ENCODE measurements around the gene USP35.

- TF ChIP-seq EZH2phosphoT487 (IDR thresholded peaks at IDR 0.05; ENCODE audit: insufficient read depth, low read depth) (no peak), EZH2 (IDR thresholded peaks at IDR 0.05; ENCODE audit: insufficient read depth, poor library complexity, severe bottlenecking) (no peak)
Measured at GRCh38 chr11:78149646-78150045, 39.1 kb upstream of the USP35 start.
